Left ventricle myocardium inferior (tissue), 1 donor: ENCODE measurements around the gene SIGLEC15. TPM values are rescaled to one million over a fixed set of nuclear protein-coding genes. Genes with fewer than 3 reads are reported as not detected.

Experiments used
- DNase-seq: peaks from one replicate; pipeline ENCODE4 v3.0.0-alpha.2; 2020
- H3K27ac ChIP-seq: fragments of 200-600 bp; replicated peaks from 2 replicates; pipeline ENCODE4 v1.8.0; 2021
- H3K27me3 ChIP-seq: fragments of 200-600 bp; 2 replicates; pipeline ENCODE4 v1.8.0; 2021; ENCODE audit warnings: low read depth
- H3K36me3 ChIP-seq: fragments of 200-600 bp; 2 replicates; pipeline ENCODE4 v1.8.0; 2021
- H3K4me1 ChIP-seq: fragments of 200-600 bp; 2 replicates; pipeline ENCODE4 v1.8.0; 2021
- H3K4me3 ChIP-seq: fragments of 200-600 bp; 2 replicates; pipeline ENCODE4 v1.8.0; 2021; ENCODE audit warnings: mild to moderate bottlenecking, moderate library complexity
- H3K9me3 ChIP-seq: fragments of 200-600 bp; replicated peaks from 2 replicates; pipeline ENCODE4 v1.8.0; 2021
- CTCF ChIP-seq: fragments of 200-600 bp; IDR thresholded peaks from 2 replicates; pipeline ENCODE4 v1.8.0; 2021; ENCODE audit warnings: antibody characterized with exemption, mild to moderate bottlenecking, borderline replicate concordance
- intact Hi-C: fragments of 100-400 bp; cut with micrococcal nuclease; formaldehyde crosslinking; loops from one replicate; pipeline ENCODE4 v1.11.0; 2022
- total RNA-seq: library from RNA; stranded (reverse); fragmentation: NEBNext Ultra II Directional; extraction: Animal tissue kit (Norgen Biotek cat#: 25700); gene quantifications from one replicate; pipeline ENCODE4 v1.2.1, GENCODE V29; 2021
- donor health status: DM: no; HTN: yes; CAD: no; lungs with severe emphysema.

The SIGLEC15 gene
- total RNA-seq, 1 donor from 2014 or later = 0.19 TPM

GRCh38 chr18:45851161-45851925, 25.9 kb downstream of the SIGLEC15 start:
- H3K9me3 ChIP-seq = no peaks in the 10 kb centered on the region
- no peak overlapping the region for H3K27ac ChIP-seq
- H3K4me1 ChIP-seq = peaks cover 7% of the 10 kb centered on the region
- DNase-seq = no peak
- H3K36me3 ChIP-seq = peaks cover 61% of the 10 kb centered on the region
- H3K27me3 ChIP-seq = no peaks in the 10 kb centered on the region
- no peak overlapping the region for H3K4me3 ChIP-seq
- intact Hi-C loops = no loop called here
- no peak for TF ChIP-seq CTCF

GRCh38 chr18:45852631-45853030, 27.2 kb downstream of the SIGLEC15 start:
- Histone ChIP-seq H3K9me3 (no peaks in the 10 kb centered on the region), H3K4me3 (no peak overlapping the region), H3K4me1 (peaks cover 7% of the 10 kb centered on the region), H3K27ac (no peak overlapping the region), H3K36me3 (peaks cover 74% of the 10 kb centered on the region), H3K27me3 (no peaks in the 10 kb centered on the region)
- TF ChIP-seq CTCF = no peak
- no peak for DNase-seq
- intact Hi-C loops = no loop called here

GRCh38 chr18:45854036-45854586, 28.6 kb downstream of the SIGLEC15 start:
- no peak for DNase-seq
- Histone ChIP-seq H3K27me3 (no peaks in the 10 kb centered on the region), H3K9me3 (no peaks in the 10 kb centered on the region), H3K27ac (no peak overlapping the region), H3K4me3 (no peak overlapping the region), H3K36me3 (peaks cover 88% of the 10 kb centered on the region), H3K4me1 (peaks cover 7% of the 10 kb centered on the region)
- intact Hi-C loops = no loop called here
- TF ChIP-seq CTCF = no peak

GRCh38 chr18:45856531-45856930, 31.1 kb downstream of the SIGLEC15 start:
- Histone ChIP-seq H3K4me3 (no peak overlapping the region), H3K27ac (no peak overlapping the region), H3K9me3 (no peaks in the 10 kb centered on the region), H3K4me1 (peaks cover 4% of the 10 kb centered on the region), H3K27me3 (no peaks in the 10 kb centered on the region), H3K36me3 (peaks cover 86% of the 10 kb centered on the region)
- no peak for TF ChIP-seq CTCF
- DNase-seq = no peak
- intact Hi-C loops = no loop called here

GRCh38 chr18:45859334-45859733, 33.9 kb downstream of the SIGLEC15 start:
- H3K4me1 ChIP-seq = no peaks in the 10 kb centered on the region
- no peak overlapping the region for H3K27ac ChIP-seq
- no peak overlapping the region for H3K4me3 ChIP-seq
- peaks cover 90% of the 10 kb centered on the region for H3K36me3 ChIP-seq
- intact Hi-C loops = no loop called here
- DNase-seq = no peak
- H3K27me3 ChIP-seq = no peaks in the 10 kb centered on the region
- H3K9me3 ChIP-seq = no peaks in the 10 kb centered on the region
- no peak for TF ChIP-seq CTCF
